ENCODE results near the gene EN2.

DNA sequence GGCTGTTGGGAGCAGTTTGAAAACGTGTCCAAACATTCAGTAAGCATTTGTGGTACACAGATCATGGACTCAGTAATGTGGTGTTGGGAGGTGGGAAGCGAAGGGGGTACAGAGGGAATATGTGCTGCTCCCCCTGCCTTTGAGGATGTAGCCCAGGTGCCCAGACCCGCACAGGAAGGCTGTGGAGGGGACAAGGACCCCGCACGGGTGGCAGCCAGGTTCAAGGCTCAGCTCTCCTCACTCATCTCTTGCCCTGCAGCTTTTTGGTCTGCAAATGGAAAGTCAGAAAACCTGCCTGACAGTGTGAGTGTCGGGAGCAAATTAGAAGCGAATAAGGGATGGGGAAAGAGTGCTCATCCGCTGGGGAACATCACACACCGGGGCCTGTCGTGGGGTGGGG, 27.3 kb upstream of the EN2 start:
- no peak for TF ChIP-seq POLR2A (IDR thresholded peaks at IDR 0.05)
- TF ChIP-seq, protein P1, sequence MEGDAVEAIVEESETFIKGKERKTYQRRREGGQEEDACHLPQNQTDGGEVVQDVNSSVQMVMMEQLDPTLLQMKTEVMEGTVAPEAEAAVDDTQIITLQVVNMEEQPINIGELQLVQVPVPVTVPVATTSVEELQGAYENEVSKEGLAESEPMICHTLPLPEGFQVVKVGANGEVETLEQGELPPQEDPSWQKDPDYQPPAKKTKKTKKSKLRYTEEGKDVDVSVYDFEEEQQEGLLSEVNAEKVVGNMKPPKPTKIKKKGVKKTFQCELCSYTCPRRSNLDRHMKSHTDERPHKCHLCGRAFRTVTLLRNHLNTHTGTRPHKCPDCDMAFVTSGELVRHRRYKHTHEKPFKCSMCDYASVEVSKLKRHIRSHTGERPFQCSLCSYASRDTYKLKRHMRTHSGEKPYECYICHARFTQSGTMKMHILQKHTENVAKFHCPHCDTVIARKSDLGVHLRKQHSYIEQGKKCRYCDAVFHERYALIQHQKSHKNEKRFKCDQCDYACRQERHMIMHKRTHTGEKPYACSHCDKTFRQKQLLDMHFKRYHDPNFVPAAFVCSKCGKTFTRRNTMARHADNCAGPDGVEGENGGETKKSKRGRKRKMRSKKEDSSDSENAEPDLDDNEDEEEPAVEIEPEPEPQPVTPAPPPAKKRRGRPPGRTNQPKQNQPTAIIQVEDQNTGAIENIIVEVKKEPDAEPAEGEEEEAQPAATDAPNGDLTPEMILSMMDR (IDR thresholded peaks at IDR 0.05) = no peak
